HG03571 (cell line): ENCODE results near the gene SMIM45.

Experiments used
- ATAC-seq: cut with Tn5 transposase; IDR thresholded peaks from one replicate; pipeline ENCODE4 v1.9.1; 2021; ENCODE audit not compliant: unreplicated experiment

SMIM45 gene

GRCh38 chr22:41951898-41952474 lies at the start of gene SMIM45:
SMIM45 (plus strand) TSS chr22:41952150.
- ATAC-seq, result no peak

DNA sequence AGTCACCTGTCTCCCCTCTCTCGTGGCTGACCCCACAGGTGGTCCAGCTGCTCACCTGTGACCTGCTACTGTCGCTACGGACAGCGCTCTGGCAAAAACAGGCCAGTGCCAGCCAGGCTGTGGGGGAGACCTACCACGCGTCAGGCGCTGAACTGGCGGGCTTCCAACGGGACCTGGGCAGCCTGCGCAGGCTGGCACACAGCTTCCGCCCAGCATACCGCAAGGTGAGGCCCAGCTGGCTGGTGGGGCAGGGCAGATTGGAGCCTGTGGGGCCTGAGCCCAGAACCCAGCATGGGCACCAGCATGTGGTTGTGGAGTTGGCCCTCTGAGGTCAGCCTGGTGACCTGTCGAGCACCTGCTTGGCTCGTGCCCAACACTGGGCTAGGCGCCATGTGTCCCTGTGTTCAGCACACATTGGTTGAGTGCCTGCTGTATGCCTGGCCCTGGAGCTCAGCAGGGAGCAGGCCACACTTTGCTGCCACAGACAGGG lies 49.0 kb upstream of the SMIM45 start:
- no peak for ATAC-seq

DNA sequence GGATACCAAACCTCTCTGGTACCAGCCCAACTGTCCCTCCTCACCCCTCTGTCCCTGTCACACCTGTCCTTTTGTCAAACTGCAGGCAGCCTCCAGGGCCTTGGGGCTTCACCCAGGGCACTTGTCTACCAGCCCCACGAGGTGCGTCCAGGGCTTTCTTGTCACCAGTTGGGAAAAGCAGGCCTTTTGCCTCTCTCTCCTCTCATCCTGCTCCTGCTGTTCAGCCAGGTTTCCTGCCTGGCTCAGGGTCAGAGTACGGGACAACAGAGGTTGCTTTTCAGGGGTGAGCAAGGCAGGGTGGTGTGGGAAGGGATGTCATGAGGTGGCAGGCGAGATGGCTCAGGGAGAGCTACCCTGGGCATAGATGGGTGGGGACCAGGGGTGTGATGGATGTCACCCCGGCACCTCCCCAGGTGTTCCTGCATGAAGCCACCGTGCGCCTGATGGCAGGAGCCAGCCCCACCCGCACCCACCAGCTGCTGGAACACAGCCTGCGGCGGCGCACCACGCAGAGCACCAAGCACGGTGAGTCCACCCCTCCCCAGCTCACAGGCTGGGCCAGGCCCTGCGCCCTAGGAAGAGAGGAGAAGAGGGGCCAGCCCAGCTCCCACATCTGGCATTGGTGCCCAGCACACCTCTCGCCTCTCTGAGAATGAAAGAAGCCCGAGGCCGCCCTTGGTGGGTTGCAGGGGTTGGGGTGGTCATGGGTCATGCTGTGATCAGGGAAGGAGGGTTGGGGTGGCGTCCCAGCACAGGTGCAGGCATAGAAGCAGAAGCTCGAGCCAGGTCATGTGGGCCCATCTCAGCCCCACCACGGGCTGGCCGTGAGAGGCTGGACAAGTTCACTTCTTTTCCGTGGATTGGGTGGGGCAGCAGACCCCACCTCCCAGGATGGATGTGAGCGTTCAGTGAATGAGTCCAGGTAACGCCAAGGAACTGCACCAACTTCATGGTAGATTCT lies 47.2 kb upstream of the SMIM45 start:
- no peak for ATAC-seq

GRCh38 chr22:41905411-41906202 lies 46.3 kb upstream of the SMIM45 start:
- ATAC-seq, result no peak

- ATAC-seq, result no peak
Measured at GRCh38 chr22:41906822-41907221, 45.1 kb upstream of the SMIM45 start.

GRCh38 chr22:41907436-41908401 lies 44.2 kb upstream of the SMIM45 start:
- ATAC-seq, result no peak

DNA sequence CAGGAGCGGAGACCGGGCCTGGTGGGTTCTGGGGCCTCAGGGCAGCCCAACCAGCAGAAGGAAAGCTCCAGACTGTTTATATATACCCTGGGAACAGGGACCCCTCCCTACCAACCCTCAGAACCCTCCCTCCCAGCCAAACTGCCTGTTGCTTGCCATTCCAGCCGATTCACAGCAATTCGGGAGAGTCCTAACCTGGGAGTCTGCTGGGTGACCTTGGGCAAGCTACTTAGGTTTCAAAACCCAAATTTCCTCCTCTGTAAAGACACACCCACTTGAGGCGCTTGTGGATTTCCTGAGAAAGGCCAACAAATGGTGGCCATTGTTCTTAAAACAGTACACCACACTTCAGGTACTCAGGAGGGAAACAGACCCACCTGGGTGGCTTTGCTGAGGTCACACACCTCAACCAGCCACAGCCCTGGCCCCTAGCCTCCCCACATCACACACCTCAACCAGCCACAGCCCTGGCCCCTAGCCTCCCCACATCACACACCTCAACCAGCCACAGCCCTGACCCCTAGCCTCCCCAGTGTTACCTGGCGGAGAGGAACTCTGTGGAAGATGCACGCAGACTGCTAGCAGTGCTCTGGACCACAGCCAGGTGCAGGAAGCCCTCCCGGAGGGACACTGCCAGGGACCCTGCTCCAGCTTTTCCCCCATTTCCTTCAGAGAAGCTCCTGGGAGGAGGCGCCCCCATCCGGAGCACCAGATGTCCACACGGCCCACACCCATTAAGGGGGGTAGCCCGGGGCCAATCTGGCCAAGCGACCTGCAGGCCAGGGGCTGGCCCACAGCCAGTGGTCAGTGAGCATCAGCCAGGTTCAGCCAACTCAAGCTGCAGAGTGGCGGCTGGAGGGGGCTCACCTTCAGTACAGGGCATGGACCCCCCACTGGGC lies 43.3 kb upstream of the SMIM45 start:
- ATAC-seq, result no peak

- ATAC-seq, result no peak
Measured at GRCh38 chr22:41909310-41910049, 42.5 kb upstream of the SMIM45 start.

DNA sequence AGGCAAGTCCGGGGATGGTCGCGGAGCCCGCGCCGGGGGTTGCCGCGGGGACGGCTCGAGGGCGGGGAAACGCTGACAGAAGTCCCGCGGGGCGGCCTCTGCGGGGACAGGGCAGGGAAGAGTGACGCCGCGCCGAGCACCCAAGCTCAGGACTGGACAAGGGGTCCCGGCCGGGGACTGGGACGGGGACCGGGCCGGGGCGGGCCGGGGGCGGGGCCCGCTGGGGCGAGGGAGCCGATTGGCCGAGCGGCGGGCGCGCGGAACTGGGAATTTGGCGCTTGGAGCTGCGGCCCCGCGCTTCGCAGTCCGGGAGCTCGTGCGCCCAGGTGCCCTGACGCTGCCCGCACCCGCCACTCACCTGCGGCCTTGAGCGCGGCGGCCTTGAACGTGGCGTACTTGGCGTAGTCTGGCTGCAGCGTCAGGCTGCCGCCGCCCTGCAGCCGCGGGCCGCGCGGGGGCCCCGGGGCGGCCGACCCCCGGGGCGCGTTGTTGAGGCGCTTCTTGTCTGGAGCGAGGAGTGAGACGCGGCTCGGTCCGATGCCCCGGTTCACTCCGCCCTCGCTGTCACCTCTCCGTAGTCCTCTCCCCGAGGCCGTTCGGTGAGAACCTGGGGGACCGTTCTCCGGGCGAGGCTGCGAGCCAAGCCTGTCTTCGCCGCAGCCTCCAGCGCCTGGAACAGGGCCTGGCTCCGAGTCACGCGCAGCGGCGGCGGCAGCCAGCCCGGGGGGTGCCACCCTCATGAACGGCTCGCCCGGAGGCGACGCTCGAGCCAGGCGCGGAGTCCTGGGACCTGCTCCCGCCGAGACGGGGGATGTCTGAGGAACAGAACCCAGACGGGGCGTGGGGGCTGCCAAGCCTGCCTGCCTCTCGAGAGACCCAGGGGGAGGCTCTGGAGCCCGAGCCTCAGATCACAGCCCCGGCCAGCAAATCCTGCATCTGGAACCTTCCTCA lies 41.6 kb upstream of the SMIM45 start:
- ATAC-seq, result no peak

DNA sequence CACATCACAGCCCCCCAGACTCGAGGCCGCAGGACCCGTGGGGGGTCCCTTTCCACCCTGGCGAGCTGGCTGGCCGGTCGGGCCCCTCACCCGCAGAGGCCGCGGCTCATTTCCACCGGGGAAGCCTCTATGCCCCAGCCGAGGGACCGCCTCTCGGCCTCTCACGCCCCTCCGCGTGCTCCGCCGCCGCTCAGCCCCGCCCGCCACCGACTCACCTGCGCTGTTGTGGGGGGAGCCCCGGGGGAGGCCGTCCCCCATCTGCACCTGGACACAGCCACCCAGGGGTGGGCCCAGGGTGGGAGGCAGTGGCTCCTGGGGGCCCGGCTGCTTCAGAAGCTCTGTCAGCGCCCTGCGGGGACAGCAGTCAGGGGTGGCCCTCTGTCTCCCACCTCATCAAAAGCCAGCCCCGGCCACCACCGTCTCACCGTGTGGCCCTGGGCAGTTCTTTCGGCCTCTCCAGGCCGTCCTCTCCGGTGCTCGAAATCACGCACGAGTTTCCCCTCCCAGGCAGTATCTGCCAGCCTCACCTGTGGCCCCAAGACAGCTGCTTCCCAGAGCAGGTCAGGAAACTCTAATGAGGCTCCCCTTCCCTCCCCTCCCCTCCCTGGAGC lies 40.8 kb upstream of the SMIM45 start:
- no peak for ATAC-seq

DNA sequence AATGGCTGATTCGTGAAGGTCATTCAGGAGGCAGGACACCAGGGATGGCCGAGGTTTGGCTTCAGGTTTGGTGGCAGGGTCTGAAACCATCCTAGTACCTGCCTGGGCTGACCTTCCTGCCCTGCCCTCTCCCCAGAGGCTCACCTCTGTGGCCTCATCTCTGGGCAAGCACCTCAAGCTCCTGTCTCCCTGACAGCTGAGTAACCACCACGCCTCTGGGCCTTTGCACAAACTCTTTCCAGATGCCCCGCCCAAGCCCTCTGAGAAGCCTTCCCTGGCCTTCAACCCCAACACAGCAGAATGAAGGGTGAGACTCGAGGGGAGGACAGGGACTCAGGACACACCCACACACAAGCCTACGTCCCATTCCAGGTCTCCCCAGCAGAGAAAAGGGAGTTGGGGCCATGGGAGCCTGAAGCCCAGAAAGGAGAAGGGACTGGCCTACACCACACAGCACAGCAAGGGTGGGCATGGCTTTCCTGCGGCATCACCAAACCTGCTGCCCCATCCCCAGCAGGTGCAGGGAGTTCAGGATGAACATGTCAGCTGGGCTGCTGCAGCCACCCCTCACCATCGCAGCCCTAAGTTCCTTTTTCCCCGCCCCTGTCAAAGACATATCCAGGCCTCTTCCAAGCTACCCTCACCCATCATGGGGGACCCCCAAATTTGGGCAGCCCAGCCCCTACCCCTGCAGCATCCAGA lies 39.5 kb upstream of the SMIM45 start:
- ATAC-seq, result no peak

GRCh38 chr22:41913040-41913719 lies 38.8 kb upstream of the SMIM45 start:
- ATAC-seq, result no peak

GRCh38 chr22:41913842-41914534 lies 38.0 kb upstream of the SMIM45 start:
- ATAC-seq, result no peak

DNA sequence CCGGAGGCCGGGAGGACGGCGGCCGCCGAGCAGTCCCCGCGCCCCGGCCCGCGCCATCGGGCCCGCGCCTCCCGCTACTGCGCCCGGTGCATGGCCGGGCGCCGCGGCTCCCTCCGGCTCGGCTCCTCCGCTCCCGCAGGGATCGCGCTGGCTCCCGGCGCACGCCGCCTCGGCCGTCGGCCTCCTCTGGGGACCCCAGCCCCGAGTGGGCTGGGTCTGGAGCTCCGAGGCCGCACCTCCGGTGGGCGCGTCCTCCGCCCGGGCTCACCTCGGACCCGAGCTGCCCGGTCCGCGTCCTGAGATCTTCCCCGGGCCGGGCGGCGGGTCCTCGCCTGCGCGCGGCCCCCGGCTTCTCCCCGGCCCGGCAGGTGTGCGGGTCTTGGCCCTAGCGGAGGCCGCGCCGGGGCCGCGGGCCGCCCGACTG lies 37.3 kb upstream of the SMIM45 start:
- no peak for ATAC-seq
